HCT116 (cell line): ENCODE results near the gene PDP2. TPM values are rescaled to one million over a fixed set of nuclear protein-coding genes. Genes with fewer than 3 reads are reported as not detected.

Source experiments
- ATAC-seq: fragments of 200-7000 bp; cut with Tn5 transposase; 2 replicates; pipeline ENCODE4 v1.9.1; 2020; ENCODE audit warnings: mild to moderate bottlenecking, moderate library complexity
- BruUV-seq: library from RNA; stranded (reverse); fragments of 400-500 nt; replicated peaks from 2 replicates; lab custom pipeline; 2021; lab: Mats Ljungman, UMichigan
- CTCF ChIA-PET: fragments of 300-600 bp; sonication (Branson Sonifier 250); formaldehyde crosslinking; loops from one replicate; lab custom pipeline; 2021; ENCODE audit warnings: antibody characterized with exemption; lab: Charles Lee
- POLR2A ChIA-PET: fragments of 300-600, 350-600 bp; sonication (Branson Sonifier 250); formaldehyde crosslinking; loops from one replicate; lab custom pipeline; 2021; ENCODE audit warnings: antibody characterized with exemption; lab: Charles Lee
- RAD21 ChIA-PET, 2 experiments: fragments of 300-600 bp; sonication (Branson Sonifier 250); formaldehyde crosslinking; loops; one replicate each; lab custom pipeline; 2023; ENCODE audit warnings: low total read pairs in 2 of 2; ENCODE audit not compliant: uncharacterized antibody in 2 of 2, unreplicated experiment in 2 of 2, low non-redundant PET in 1 of 2; lab: Charles Lee
- DNase-seq: peaks from one replicate; pipeline ENCODE4 v3.0.0-alpha.2; 2010; ENCODE audit warnings: low read depth, low spot score
- H2AFZ ChIP-seq: fragments of 200-600 bp; shearing (Covaris generic), sonication (generic); 2 replicates; pipeline ENCODE4 v1.6.1; 2017; ENCODE audit warnings: low read depth, mixed run types, mixed read lengths, antibody characterized with exemption, low read length; ENCODE audit not compliant: poor library complexity, severe bottlenecking
- H3K27ac ChIP-seq: 2 replicates; pipeline ENCODE4 v1.5.1; 2012; ENCODE audit warnings: low read depth, low read length
- H3K27me3 ChIP-seq: fragments of 200-600 bp; sonication (generic); 2 replicates; pipeline ENCODE4 v1.6.1; 2016; ENCODE audit warnings: mixed run types, low read length, mixed read lengths; ENCODE audit not compliant: insufficient read depth
- H3K36me3 ChIP-seq, 2 experiments: fragments of 200-500 bp in 1 of 2; fragments of 200-600 bp in 1 of 2; sonication (Bioruptor generic) in 1 of 2; sonication (generic) in 1 of 2; 2 replicates each; pipeline versions ENCODE4 v1.5.1 to v1.6.1; 2014 to 2016; ENCODE audit warnings: low read length in 2 of 2, inconsistent platforms in 1 of 2, mixed read lengths in 1 of 2, mixed run types in 1 of 2; ENCODE audit not compliant: insufficient read depth in 2 of 2, control insufficient read depth in 1 of 2
- H3K4me1 ChIP-seq, 2 experiments: fragments of 200-600 bp in 1 of 2; sonication (generic) in 1 of 2; 2 replicates each; pipeline versions ENCODE4 v1.5.1 to v1.6.1; 2012 to 2017; ENCODE audit warnings: low read length in 2 of 2, inconsistent platforms in 1 of 2, mild to moderate bottlenecking in 1 of 2, mixed read lengths in 1 of 2, mixed run types in 1 of 2, moderate library complexity in 1 of 2; ENCODE audit not compliant: insufficient read depth in 2 of 2, control insufficient read depth in 1 of 2
- H3K4me2 ChIP-seq: fragments of 200-600 bp; sonication (generic); 2 replicates; pipeline ENCODE4 v1.6.1; 2017; ENCODE audit warnings: mixed run types, low read length, mixed read lengths
- H3K4me3 ChIP-seq, 2 experiments: fragments of 200-600 bp in 1 of 2; sonication (generic) in 1 of 2; replicated peaks in 1 of 2; 2 replicates each; pipeline ENCODE4 v1.5.1; 2011 to 2016; ENCODE audit warnings: low read length in 2 of 2, control low read depth in 1 of 2, low read depth in 1 of 2, mild to moderate bottlenecking in 1 of 2, mixed read lengths in 1 of 2, mixed run types in 1 of 2
- H3K79me2 ChIP-seq: fragments of 200-600 bp; sonication (generic); 2 replicates; pipeline ENCODE4 v1.6.1; 2017; ENCODE audit warnings: mild to moderate bottlenecking, mixed run types, low read length, moderate library complexity, mixed read lengths; ENCODE audit not compliant: insufficient read depth
- H3K9ac ChIP-seq: fragments of 200-600 bp; sonication (generic); 2 replicates; pipeline ENCODE4 v1.6.1; 2016; ENCODE audit warnings: low read length, mixed read lengths
- H3K9me2 ChIP-seq: fragments of 200-600 bp; sonication (generic), shearing (Covaris generic); 2 replicates; pipeline ENCODE4 v1.6.1; 2017; ENCODE audit warnings: mixed run types, mild to moderate bottlenecking, moderate library complexity; ENCODE audit not compliant: insufficient read depth
- H3K9me3 ChIP-seq, 2 experiments: fragments of 200-500 bp in 1 of 2; fragments of 200-600 bp in 1 of 2; sonication (Bioruptor generic) in 1 of 2; sonication (generic) in 1 of 2; 2 replicates each; pipeline ENCODE4 v1.6.1; 2014 to 2017; ENCODE audit warnings: low read length in 2 of 2, mixed read lengths in 2 of 2, inconsistent platforms in 1 of 2, low read depth in 1 of 2, mild to moderate bottlenecking in 1 of 2, mixed run types in 1 of 2, moderate library complexity in 1 of 2; ENCODE audit not compliant: control insufficient read depth in 1 of 2, insufficient read depth in 1 of 2
- H4K20me1 ChIP-seq: fragments of 200-600 bp; sonication (generic), shearing (Covaris generic); 2 replicates; pipeline ENCODE4 v1.6.1; 2017; ENCODE audit warnings: mixed run types, mild to moderate bottlenecking, moderate library complexity; ENCODE audit not compliant: insufficient read depth
- EGR1 ChIP-seq: IDR thresholded peaks from 2 replicates; pipeline ENCODE4 v1.6.1; 2012; ENCODE audit warnings: low read depth
- ELF1 ChIP-seq: IDR thresholded peaks from 2 replicates; pipeline ENCODE4 v1.6.1; 2012; ENCODE audit warnings: low read depth, borderline replicate concordance
- EZH2 ChIP-seq: fragments of 200-600 bp; sonication (generic); IDR thresholded peaks from 2 replicates; pipeline ENCODE4 v1.6.1; 2017; ENCODE audit warnings: antibody characterized with exemption, mixed run types
- EZH2phosphoT487 ChIP-seq: fragments of 200-600 bp; IDR thresholded peaks from 2 replicates; pipeline ENCODE4 v1.6.1; 2018; ENCODE audit warnings: antibody characterized with exemption, borderline replicate concordance
- FOSL1 ChIP-seq: IDR thresholded peaks from 2 replicates; pipeline ENCODE4 v1.6.1; 2012; ENCODE audit warnings: low read depth
- POLR2A ChIP-seq: IDR thresholded peaks from 2 replicates; pipeline ENCODE4 v1.7.0; 2011; ENCODE audit warnings: borderline replicate concordance; ENCODE audit not compliant: insufficient read depth, insufficient read length; ENCODE audit errors: extremely low read depth
- RAD21 ChIP-seq: IDR thresholded peaks from 2 replicates; pipeline ENCODE4 v1.6.1; 2012; ENCODE audit warnings: low read depth, mild to moderate bottlenecking
- SP1 ChIP-seq: IDR thresholded peaks from 2 replicates; pipeline ENCODE4 v1.6.1; 2012; ENCODE audit warnings: low read depth
- SRF ChIP-seq: IDR thresholded peaks from 2 replicates; pipeline ENCODE4 v1.6.1; 2012; ENCODE audit warnings: low read depth
- YY1 ChIP-seq: IDR thresholded peaks from 2 replicates; pipeline ENCODE4 v1.6.1; 2011; ENCODE audit warnings: low read length, low read depth, moderate library complexity, mild to moderate bottlenecking; ENCODE audit not compliant: insufficient replicate concordance; ENCODE audit errors: extremely low read depth
- ZNF274 ChIP-seq: fragments of 200-500 bp; sonication (Bioruptor generic); IDR thresholded peaks from 2 replicates; pipeline ENCODE4 v1.6.1; 2014; ENCODE audit warnings: mild to moderate bottlenecking, low read depth, low read length, inconsistent platforms
- intact Hi-C: fragments of 100-400 bp; cut with micrococcal nuclease; formaldehyde crosslinking; loops from 2 replicates; pipeline ENCODE4 v1.10.0; 2022
- total RNA-seq: library from RNA; stranded (reverse); gene quantifications from one replicate; pipeline ENCODE4 v1.2.1, GENCODE V29; 2021; ENCODE audit not compliant: unreplicated experiment
- TF ChIP-seq, protein P1 (sequence below): IDR thresholded peaks from 2 replicates; pipeline ENCODE4 v1.6.1; 2012
- TF ChIP-seq, protein P2 (sequence below): IDR thresholded peaks from 2 replicates; pipeline ENCODE4 v1.6.1; 2012
- TF ChIP-seq, protein P3 (sequence below): IDR thresholded peaks from 2 replicates; pipeline ENCODE4 v1.6.1; 2011; ENCODE audit warnings: mild to moderate bottlenecking, low read length, moderate library complexity; ENCODE audit not compliant: insufficient replicate concordance; ENCODE audit errors: extremely low read depth

PDP2 gene
- total RNA-seq, 1 experiment from 2014 or later, result 19.9 TPM

DNA sequence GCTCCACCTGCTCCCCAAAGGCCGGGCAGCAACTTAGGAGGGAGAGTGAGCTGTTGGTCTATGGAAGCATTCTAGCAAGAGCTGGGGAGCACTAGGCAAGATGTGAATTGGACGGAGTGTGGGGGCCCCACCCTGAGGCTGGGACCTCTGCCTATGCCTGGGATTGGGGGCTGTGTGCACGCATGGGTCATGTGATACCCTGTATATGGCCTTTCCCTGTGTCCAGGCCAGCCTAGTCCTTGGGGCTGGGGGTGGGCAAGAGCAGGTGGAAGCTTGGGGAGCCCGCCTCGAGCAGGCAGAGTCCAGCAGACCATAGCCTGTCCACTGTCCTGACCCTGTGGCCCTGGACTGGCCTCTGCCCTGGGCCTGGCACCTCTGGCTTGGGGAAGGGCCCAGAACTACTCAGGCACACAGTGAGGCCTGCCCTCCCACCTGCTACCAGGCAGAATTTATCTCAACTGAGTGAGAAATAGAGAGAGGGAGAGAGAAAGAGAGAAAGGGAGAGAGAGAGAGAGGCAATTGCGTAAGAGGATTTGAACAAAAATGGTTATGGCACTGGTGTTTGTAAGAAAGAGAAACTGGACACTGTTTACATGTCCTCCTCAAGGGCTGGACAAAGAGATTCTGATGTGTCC is 19.1 kb downstream of the PDP2 start (continued):
- TF ChIP-seq RAD21, result no peak
- TF ChIP-seq, protein P1, sequence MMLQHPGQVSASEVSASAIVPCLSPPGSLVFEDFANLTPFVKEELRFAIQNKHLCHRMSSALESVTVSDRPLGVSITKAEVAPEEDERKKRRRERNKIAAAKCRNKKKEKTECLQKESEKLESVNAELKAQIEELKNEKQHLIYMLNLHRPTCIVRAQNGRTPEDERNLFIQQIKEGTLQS, result no peak
- TF ChIP-seq FOSL1, result no peak
- TF ChIP-seq, protein P2, sequence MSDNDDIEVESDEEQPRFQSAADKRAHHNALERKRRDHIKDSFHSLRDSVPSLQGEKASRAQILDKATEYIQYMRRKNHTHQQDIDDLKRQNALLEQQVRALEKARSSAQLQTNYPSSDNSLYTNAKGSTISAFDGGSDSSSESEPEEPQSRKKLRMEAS, result no peak
- no peak for TF ChIP-seq ELF1
- no peak for TF ChIP-seq POLR2A
- no peak for TF ChIP-seq SRF

DNA sequence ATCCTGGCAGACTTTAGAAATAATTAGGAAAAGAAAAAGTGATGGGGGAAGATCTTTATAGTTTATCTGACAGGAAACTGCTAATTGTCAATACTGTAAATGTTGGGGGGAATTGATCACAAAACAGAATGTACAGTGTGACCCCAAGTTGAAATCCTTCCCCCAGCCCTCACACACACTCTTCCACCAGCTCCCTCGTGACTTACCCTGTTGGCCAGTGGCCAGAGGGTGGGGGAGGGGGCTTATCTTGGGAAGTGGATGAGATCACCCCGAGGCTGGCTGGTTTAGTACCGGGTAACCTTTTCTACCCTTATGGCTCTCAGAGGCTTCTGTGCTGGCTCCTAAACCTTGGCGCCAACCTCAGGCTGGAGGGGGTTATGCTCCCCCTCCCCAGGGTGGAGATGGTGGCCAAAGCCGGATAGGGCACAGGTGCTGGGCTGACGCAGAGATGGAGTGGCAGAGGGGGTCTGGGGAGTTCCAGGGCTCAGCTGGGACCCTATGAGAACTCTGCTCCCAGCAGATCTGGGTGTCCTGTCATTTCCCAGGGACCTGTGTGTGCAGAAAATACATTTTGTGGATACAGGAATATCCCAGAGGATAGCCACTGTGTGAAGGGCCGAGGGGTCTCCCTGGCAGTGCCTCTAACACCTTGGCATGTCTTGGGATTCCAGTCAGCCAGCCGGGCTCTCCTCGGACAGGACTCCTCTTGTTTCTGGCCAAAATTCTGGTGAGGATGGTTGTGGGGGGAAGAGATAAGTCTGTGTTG is 19.8 kb downstream of the PDP2 start:
- Histone ChIP-seq H3K9me2 (no peaks in the 10 kb centered on the region), H4K20me1 (no peaks in the 10 kb centered on the region), H3K9me3 (no peaks in the 10 kb centered on the region), H3K79me2 (no peaks in the 10 kb centered on the region), H3K4me2 (peak overlapping the region; percentile 11; the same call in 1 of the 2 replicates), H3K4me3 (no peak overlapping the region), H3K9ac (no peak overlapping the region), H3K36me3 (no peaks in the 10 kb centered on the region), H3K4me1 (peaks cover 7 to 14% of the 10 kb centered on the region in 2 experiments), H3K27me3 (no peaks in the 10 kb centered on the region), H3K27ac (no peak overlapping the region), H2AFZ (no peak overlapping the region)
- DNase-seq (no peak), ATAC-seq (no peak)
- no TSS peak for BruUV-seq
- intact Hi-C loops, result loop anchor here (5.0 to 10.0 kb wide), 2 partner anchors 52 to 205 kb away; partner anchors contain the start of gene PHAF1
- CTCF ChIA-PET, result interaction anchor here (1.3 kb wide), 1 partner anchor 10 kb away, joined by 6 read pairs; no protein-coding TSS in a partner anchor
- POLR2A ChIA-PET, result no interaction called here
- TF ChIP-seq, protein P3, sequence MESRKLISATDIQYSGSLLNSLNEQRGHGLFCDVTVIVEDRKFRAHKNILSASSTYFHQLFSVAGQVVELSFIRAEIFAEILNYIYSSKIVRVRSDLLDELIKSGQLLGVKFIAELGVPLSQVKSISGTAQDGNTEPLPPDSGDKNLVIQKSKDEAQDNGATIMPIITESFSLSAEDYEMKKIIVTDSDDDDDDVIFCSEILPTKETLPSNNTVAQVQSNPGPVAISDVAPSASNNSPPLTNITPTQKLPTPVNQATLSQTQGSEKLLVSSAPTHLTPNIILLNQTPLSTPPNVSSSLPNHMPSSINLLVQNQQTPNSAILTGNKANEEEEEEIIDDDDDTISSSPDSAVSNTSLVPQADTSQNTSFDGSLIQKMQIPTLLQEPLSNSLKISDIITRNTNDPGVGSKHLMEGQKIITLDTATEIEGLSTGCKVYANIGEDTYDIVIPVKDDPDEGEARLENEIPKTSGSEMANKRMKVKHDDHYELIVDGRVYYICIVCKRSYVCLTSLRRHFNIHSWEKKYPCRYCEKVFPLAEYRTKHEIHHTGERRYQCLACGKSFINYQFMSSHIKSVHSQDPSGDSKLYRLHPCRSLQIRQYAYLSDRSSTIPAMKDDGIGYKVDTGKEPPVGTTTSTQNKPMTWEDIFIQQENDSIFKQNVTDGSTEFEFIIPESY, result no peak
- no peak for TF ChIP-seq ELF1
- TF ChIP-seq EZH2, result no peak
- TF ChIP-seq EZH2phosphoT487, result no peak
- TF ChIP-seq, protein P2, result no peak
- no peak for TF ChIP-seq ZNF274
- TF ChIP-seq YY1, result no peak
- TF ChIP-seq SP1, result no peak
- TF ChIP-seq POLR2A, result no peak
- no peak for TF ChIP-seq EGR1
- RAD21 ChIA-PET, result no interaction called here
